Measurements from ENCODE around the gene LCMT2.
A peak's percentile ranks its signal among the peaks of the same experiment; 100 is the strongest.
"Not testable (repeated sequence)": the region's sequence is repeated elsewhere in the genome, so short reads cannot be mapped to it uniquely, and the experiment has no call there.

LCMT2 gene

GRCh38 chr15:43314171-43314570 is 16.2 kb downstream of the LCMT2 start:
- no peak for DNase-seq

GRCh38 chr15:43312378-43312777 is 18.0 kb downstream of the LCMT2 start:
- no peak for DNase-seq

GRCh38 chr15:43302205-43302817 is 28.1 kb downstream of the LCMT2 start, which contains the start of gene TGM7:
TGM7 (minus strand) TSS chr15:43302255.
- no peak for DNase-seq

GRCh38 chr15:43299884-43300283 is 30.5 kb downstream of the LCMT2 start:
- DNase-seq, result no peak

- no peak for DNase-seq
Observed at GRCh38 chr15:43299411-43299810, 31.0 kb downstream of the LCMT2 start.

GRCh38 chr15:43294091-43294706 is 36.2 kb downstream of the LCMT2 start:
- DNase-seq, result no peak

GRCh38 chr15:43293432-43293831 is 36.9 kb downstream of the LCMT2 start:
- DNase-seq, result no peak

- DNase-seq, result no peak
Observed at GRCh38 chr15:43292375-43293078, 37.8 kb downstream of the LCMT2 start.

- not testable (repeated sequence) for DNase-seq
Observed at GRCh38 chr15:43289656-43290055, 40.7 kb downstream of the LCMT2 start.

- no peak for DNase-seq
Observed at GRCh38 chr15:43287254-43287653, 43.1 kb downstream of the LCMT2 start.

GRCh38 chr15:43286074-43286473 is 44.3 kb downstream of the LCMT2 start:
- no peak for DNase-seq

GRCh38 chr15:43285609-43286037 is 44.8 kb downstream of the LCMT2 start:
- peak; percentile 33 for DNase-seq

- DNase-seq, result no peak
Observed at GRCh38 chr15:43283526-43283925, 46.8 kb downstream of the LCMT2 start.

GRCh38 chr15:43281926-43282602 is 48.3 kb downstream of the LCMT2 start:
- no peak for DNase-seq

- DNase-seq, result no peak
Observed at GRCh38 chr15:43280996-43281395, 49.4 kb downstream of the LCMT2 start.

- DNase-seq, result no peak
Observed at GRCh38 chr15:43279496-43279895, 50.9 kb downstream of the LCMT2 start.

- DNase-seq, result no peak
Observed at GRCh38 chr15:43278869-43279268, 51.5 kb downstream of the LCMT2 start.

- no peak for DNase-seq
Observed at GRCh38 chr15:43277901-43278300, 52.5 kb downstream of the LCMT2 start.

- no peak for DNase-seq
Observed at GRCh38 chr15:43277231-43277823, 53.0 kb downstream of the LCMT2 start.

- DNase-seq, result no peak
Observed at GRCh38 chr15:43276563-43277200, 53.7 kb downstream of the LCMT2 start.

GRCh38 chr15:43275740-43276562 is 54.4 kb downstream of the LCMT2 start:
- DNase-seq, result no peak

- no peak for DNase-seq
Observed at GRCh38 chr15:43274136-43274535, 56.2 kb downstream of the LCMT2 start.
